Fibroblast of villous mesenchyme (primary cell): ENCODE data around the gene RPL22. TPM values are rescaled to one million over a fixed set of nuclear protein-coding genes. Genes with fewer than 3 reads are reported as not detected.
A peak's percentile ranks its signal among the peaks of the same experiment; 100 is the strongest.

ENCODE experiments used
- DNase-seq: peaks from one replicate; pipeline ENCODE4 v3.0.0-alpha.2; 2010; ENCODE audit warnings: low read depth
- H3K4me3 ChIP-seq: 2 replicates; pipeline ENCODE4 v1.5.1; 2011; ENCODE audit warnings: low read depth, mild to moderate bottlenecking, low read length
- total RNA-seq: library from RNA; depleted of rRNA; stranded (reverse); fragments of >200 nt; gene quantifications from 2 replicates; pipeline ENCODE4 v1.2.3, GENCODE V29; 2012
- TF ChIP-seq, protein P1 (sequence below): IDR thresholded peaks from 2 replicates; pipeline ENCODE4 v1.5.1; 2012; ENCODE audit warnings: low read depth, mild to moderate bottlenecking, low read length; ENCODE audit not compliant: insufficient read depth

RPL22 gene
- total RNA-seq, 1 donor, result 97.6 TPM

- DNase-seq, result no peak
- TF ChIP-seq, protein P1, sequence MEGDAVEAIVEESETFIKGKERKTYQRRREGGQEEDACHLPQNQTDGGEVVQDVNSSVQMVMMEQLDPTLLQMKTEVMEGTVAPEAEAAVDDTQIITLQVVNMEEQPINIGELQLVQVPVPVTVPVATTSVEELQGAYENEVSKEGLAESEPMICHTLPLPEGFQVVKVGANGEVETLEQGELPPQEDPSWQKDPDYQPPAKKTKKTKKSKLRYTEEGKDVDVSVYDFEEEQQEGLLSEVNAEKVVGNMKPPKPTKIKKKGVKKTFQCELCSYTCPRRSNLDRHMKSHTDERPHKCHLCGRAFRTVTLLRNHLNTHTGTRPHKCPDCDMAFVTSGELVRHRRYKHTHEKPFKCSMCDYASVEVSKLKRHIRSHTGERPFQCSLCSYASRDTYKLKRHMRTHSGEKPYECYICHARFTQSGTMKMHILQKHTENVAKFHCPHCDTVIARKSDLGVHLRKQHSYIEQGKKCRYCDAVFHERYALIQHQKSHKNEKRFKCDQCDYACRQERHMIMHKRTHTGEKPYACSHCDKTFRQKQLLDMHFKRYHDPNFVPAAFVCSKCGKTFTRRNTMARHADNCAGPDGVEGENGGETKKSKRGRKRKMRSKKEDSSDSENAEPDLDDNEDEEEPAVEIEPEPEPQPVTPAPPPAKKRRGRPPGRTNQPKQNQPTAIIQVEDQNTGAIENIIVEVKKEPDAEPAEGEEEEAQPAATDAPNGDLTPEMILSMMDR, result no peak
- no peak overlapping the region for H3K4me3 ChIP-seq
Observed at GRCh38 chr1:6162773-6163172, 36.6 kb downstream of the RPL22 start.

DNA sequence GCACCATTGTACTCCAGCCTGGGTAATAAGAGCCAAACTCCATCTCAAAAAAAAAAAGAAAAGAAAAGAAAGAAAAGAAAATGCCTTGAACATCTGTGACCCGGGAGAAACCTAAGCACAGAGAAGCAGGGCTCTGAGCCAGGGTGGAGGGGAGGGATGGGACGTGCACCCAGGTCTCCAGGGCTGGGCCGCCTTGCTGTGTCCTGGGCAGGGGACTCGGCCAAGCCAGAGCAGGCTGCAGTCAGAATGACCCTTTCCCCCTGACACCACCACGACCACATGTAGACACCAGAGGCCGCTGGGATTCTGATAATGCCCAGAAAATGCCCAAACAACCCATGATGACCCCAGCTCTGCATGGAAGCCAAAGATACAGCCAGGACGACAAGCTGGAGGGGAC, 37.1 kb downstream of the RPL22 start:
- DNase-seq, result no peak

GRCh38 chr1:6158181-6158580, 41.2 kb downstream of the RPL22 start:
- TF ChIP-seq, protein P1, result no peak
- no peak for DNase-seq
- H3K4me3 ChIP-seq, result no peak overlapping the region

More for the DNA sequence above, 37.1 kb downstream of the RPL22 start:
- TF ChIP-seq, protein P1, result no peak
- no peak overlapping the region for H3K4me3 ChIP-seq

DNA sequence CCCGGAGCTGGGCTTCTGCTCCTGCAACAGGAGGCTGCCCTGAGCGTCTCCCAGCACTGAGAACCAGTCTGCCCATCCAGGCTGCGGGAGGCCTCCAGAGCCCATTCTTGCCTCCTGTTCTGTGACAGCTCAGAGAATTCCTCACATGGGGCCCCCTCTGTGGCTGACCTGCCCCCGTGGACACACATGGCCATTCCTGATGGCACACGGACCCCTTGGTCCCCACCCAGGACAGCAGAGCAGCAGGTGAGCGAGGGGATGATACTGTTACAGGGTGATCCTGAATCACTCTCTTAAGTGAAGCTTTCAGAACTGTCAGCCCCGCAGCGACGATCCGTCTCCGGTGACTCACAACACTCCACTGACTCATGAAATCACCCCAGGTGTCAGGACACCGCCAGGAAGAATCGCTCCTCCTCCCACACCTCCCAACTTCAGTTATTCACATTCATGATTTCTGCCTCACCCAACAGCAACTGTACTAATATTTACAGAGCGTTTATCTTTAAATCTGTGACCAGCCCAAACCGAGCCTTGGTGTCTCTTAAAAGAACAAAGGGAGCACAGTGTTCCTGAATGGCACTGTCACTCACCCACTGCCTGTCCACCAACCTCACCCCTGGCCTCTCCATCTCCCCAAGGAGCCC, 41.7 kb downstream of the RPL22 start:
- DNase-seq, result peak; percentile 11
- TF ChIP-seq, protein P1, result no peak
- H3K4me3 ChIP-seq, result no peak overlapping the region

DNA sequence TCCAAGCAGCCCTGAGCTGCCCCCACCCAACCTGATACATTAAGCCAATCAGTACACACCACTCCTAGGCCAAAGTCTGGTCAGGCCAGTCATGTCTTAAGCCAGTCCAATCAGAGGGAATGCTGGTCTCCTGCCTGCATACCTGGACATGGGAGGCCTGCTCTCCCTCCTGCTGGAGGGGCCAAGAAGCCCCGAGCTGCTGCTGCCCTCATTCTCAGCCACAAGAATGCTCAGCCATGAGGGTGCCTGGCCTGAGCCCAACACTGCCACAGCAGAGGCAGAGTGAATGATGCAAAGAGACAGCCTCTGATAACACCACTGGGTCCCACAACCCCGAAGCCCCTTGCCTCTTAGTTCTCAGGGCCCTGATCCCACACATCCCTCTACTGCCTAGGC, 42.3 kb downstream of the RPL22 start:
- TF ChIP-seq, protein P1, result no peak
- no peak for DNase-seq
- H3K4me3 ChIP-seq, result no peak overlapping the region

DNA sequence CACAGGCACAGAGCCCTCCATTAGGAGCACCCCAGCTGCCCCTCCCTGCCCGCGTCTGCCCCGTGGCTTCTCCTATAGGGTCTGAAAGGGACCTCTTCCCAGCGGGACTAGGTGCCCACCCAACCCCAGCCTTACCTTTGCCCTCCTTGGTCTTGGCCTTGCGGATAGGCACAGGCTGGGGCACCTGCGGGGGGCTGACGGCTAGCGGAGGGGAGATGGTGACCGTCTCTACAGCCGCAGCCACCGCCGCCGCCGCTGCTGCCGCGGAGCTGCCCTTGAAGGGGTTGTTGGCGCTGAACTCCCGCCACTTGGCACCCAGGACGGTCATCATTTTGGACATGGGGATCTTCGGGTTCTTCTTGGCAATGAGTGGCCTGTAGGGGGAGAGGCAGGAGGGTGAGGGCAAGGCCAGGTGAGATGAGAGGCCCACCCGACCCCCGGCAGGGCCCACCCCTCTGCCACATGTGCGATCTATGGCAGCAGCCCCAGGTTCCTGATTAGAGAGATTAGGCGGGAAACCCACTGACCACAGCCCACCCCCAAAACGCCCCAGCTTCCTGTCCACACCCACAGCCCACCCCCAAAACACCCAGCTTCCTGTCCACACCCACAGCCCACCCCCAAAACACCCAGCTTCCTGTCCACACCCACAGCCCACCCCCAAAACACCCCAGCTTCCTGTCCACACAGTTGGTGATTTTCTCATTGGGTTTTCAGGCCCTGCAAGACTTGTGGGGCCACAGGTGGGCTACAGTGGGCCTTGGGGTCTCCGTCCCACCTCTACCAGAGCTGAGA, 44.7 kb downstream of the RPL22 start:
- TF ChIP-seq, protein P1, result no peak
- DNase-seq, result no peak
- no peak overlapping the region for H3K4me3 ChIP-seq
